GM23338 (cell line): Measurements from ENCODE around the gene GFRA1. TPM values are rescaled to one million over a fixed set of nuclear protein-coding genes. Genes with fewer than 3 reads are reported as not detected.

Experiments used
- ATAC-seq: fragments of 200-7000 bp; cut with Tn5 transposase; 3 replicates; pipeline ENCODE4 v1.9.1; 2020
- DNase-seq: peaks from one replicate; pipeline ENCODE4 v3.0.0-alpha.2; 2015; ENCODE audit warnings: low spot score
- H2AFZ ChIP-seq: fragments of 200-600 bp; sonication (generic); 2 replicates; pipeline ENCODE4 v1.8.0; 2016; ENCODE audit warnings: antibody characterized with exemption, mild to moderate bottlenecking, moderate library complexity
- H3F3A ChIP-seq: fragments of 200-600 bp; sonication (generic); replicated peaks from 2 replicates; pipeline ENCODE4 v1.8.0; 2017; ENCODE audit warnings: antibody characterized with exemption, mixed run types, low read depth
- H3K27ac ChIP-seq: fragments of 200-600 bp; sonication (generic); 2 replicates; pipeline ENCODE4 v1.6.1; 2016; ENCODE audit warnings: low read depth
- H3K27me3 ChIP-seq: fragments of 200-600 bp; sonication (generic); 2 replicates; pipeline ENCODE4 v1.8.0; 2016; ENCODE audit warnings: mild to moderate bottlenecking, mixed run types, moderate library complexity; ENCODE audit not compliant: insufficient read depth
- H3K36me3 ChIP-seq: fragments of 200-600 bp; sonication (generic); 2 replicates; pipeline ENCODE4 v1.8.0; 2016; ENCODE audit warnings: mild to moderate bottlenecking; ENCODE audit not compliant: insufficient read depth
- H3K4me1 ChIP-seq: fragments of 200-600 bp; sonication (generic); 2 replicates; pipeline ENCODE4 v1.8.0; 2016; ENCODE audit warnings: mild to moderate bottlenecking, moderate library complexity; ENCODE audit not compliant: insufficient read depth
- H3K4me2 ChIP-seq: fragments of 200-600 bp; sonication (generic); 2 replicates; pipeline ENCODE4 v1.7.1; 2017; ENCODE audit warnings: mixed run types
- H3K4me3 ChIP-seq: fragments of 200-600 bp; sonication (generic); 2 replicates; pipeline ENCODE4 v1.6.1; 2016; ENCODE audit warnings: mixed run types
- H3K79me2 ChIP-seq: fragments of 200-600 bp; sonication (generic); replicated peaks from 2 replicates; pipeline ENCODE4 v1.8.0; 2017; ENCODE audit warnings: mild to moderate bottlenecking; ENCODE audit not compliant: insufficient read depth
- H3K9me2 ChIP-seq: fragments of 200-600 bp; sonication (generic); 2 replicates; pipeline ENCODE4 v1.8.0; 2017; ENCODE audit not compliant: insufficient read depth
- H4K20me1 ChIP-seq: fragments of 200-600 bp; sonication (generic); replicated peaks from 2 replicates; pipeline ENCODE4 v1.8.0; 2017; ENCODE audit warnings: mild to moderate bottlenecking; ENCODE audit not compliant: insufficient read depth
- H3K27ac Mint-ChIP-seq: 2 replicates; pipeline ENCODE4 v1.8.0; 2020; ENCODE audit warnings: inconsistent platforms, mild to moderate bottlenecking, moderate library complexity, mixed read lengths
- H3K27me3 Mint-ChIP-seq: 3 replicates; pipeline ENCODE4 v1.8.0; 2022; ENCODE audit warnings: low read depth, mild to moderate bottlenecking, moderate library complexity, mixed read lengths, inconsistent platforms; ENCODE audit not compliant: insufficient read depth, poor library complexity
- H3K36me3 Mint-ChIP-seq: 3 replicates; pipeline ENCODE4 v1.8.0; 2021; ENCODE audit warnings: low read depth, mild to moderate bottlenecking, inconsistent platforms, moderate library complexity, mixed read lengths
- H3K4me1 Mint-ChIP-seq: 3 replicates; pipeline ENCODE4 v1.8.0; 2020; ENCODE audit warnings: mild to moderate bottlenecking, inconsistent platforms, mixed read lengths
- H3K4me3 Mint-ChIP-seq: 3 replicates; pipeline ENCODE4 v1.8.0; 2021; ENCODE audit warnings: moderate library complexity, mild to moderate bottlenecking, inconsistent platforms, mixed read lengths
- H3K9me3 Mint-ChIP-seq: 3 replicates; pipeline ENCODE4 v1.8.0; 2020; ENCODE audit warnings: moderate library complexity, mild to moderate bottlenecking, inconsistent platforms, mixed read lengths
- CREB1 ChIP-seq: fragments of 250-450 bp; sonication (Bioruptor Pico); IDR thresholded peaks from 2 replicates; pipeline ENCODE4 v1.5.0; 2020; ENCODE audit warnings: low read depth, mild to moderate bottlenecking, moderate library complexity
- CTCF ChIP-seq, 2 experiments: fragments of 200-600 bp in 1 of 2; sonication (generic) in 1 of 2; conservative IDR thresholded peaks; 2 replicates each; pipeline versions ENCODE4 v1.5.1 to v1.6.1; 2016 to 2017; ENCODE audit warnings: antibody characterized with exemption in 2 of 2, low read depth in 2 of 2, mild to moderate bottlenecking in 2 of 2, moderate library complexity in 1 of 2
- ETS1 ChIP-seq: IDR thresholded peaks from 2 replicates; pipeline ENCODE4 v1.6.1; 2016; ENCODE audit warnings: antibody characterized with exemption
- EZH2 ChIP-seq: fragments of 200-600 bp; sonication (generic); IDR thresholded peaks from one replicate; pipeline ENCODE4 v1.8.0; 2017; ENCODE audit warnings: antibody characterized with exemption, mild to moderate bottlenecking, low read depth; ENCODE audit not compliant: unreplicated experiment
- EZH2phosphoT487 ChIP-seq: fragments of 200-600 bp; sonication (generic); IDR thresholded peaks from one replicate; pipeline ENCODE4 v1.8.1; 2018; ENCODE audit warnings: antibody characterized with exemption; ENCODE audit not compliant: unreplicated experiment
- JUNB ChIP-seq: IDR thresholded peaks from one replicate; pipeline ENCODE4 v1.6.1; 2016; ENCODE audit warnings: antibody characterized with exemption; ENCODE audit not compliant: unreplicated experiment
- NANOG ChIP-seq: IDR thresholded peaks from 2 replicates; pipeline ENCODE4 v1.6.1; 2016; ENCODE audit warnings: antibody characterized with exemption, borderline replicate concordance
- POLR2AphosphoS5 ChIP-seq: IDR thresholded peaks from 2 replicates; pipeline ENCODE4 v1.6.1; 2016; ENCODE audit warnings: antibody characterized with exemption, low read depth
- REST ChIP-seq: IDR thresholded peaks from one replicate; pipeline ENCODE4 v1.6.1; 2018; ENCODE audit warnings: antibody characterized with exemption; ENCODE audit not compliant: unreplicated experiment
- STAT1 ChIP-seq: IDR thresholded peaks from one replicate; pipeline ENCODE4 v1.6.1; 2016; ENCODE audit warnings: antibody characterized with exemption; ENCODE audit not compliant: unreplicated experiment
- ZNF114 ChIP-seq: fragments of 250-450 bp; sonication (Bioruptor Pico); IDR thresholded peaks from 2 replicates; pipeline ENCODE4 v1.5.0; 2020; ENCODE audit warnings: mild to moderate bottlenecking, moderate library complexity
- ZNF331 ChIP-seq: fragments of 250-450 bp; sonication (Bioruptor Pico); IDR thresholded peaks from 2 replicates; pipeline ENCODE4 v1.5.0; 2020; ENCODE audit warnings: low read depth, mild to moderate bottlenecking, moderate library complexity
- ZNF462 ChIP-seq: fragments of 250-450 bp; sonication (Bioruptor Pico); IDR thresholded peaks from 2 replicates; pipeline ENCODE4 v1.5.0; 2020; ENCODE audit warnings: mild to moderate bottlenecking, moderate library complexity
- polyA plus RNA-seq: library from polyadenylated mRNA; unstranded; fragments of >200 nt; fragmentation: Nextera tagmentation; extraction: Ambion mirVana; gene quantifications from 2 replicates; pipeline ENCODE4 v1.2.1, GENCODE V29; 2016
- total RNA-seq: library from RNA; depleted of rRNA; stranded (reverse); fragments of >200 nt; shearing (Covaris generic); gene quantifications from 2 replicates; pipeline ENCODE4 v1.2.3, GENCODE V29; 2014

The GFRA1 gene
- total and polyA plus RNA-seq, 2 experiments from 2014 or later = 1.4 to 2.8 TPM

- H3K79me2 ChIP-seq = no peaks in the 10 kb centered on the region
- DNase-seq = no peak
- H3K27ac ChIP-seq = no peak overlapping the region
- peaks cover 2% of the 10 kb centered on the region; the same call in 1 of the 2 replicates for H3K36me3 ChIP-seq
- H4K20me1 ChIP-seq = no peaks in the 10 kb centered on the region
- H3K4me1 Mint-ChIP-seq = no peaks in the 10 kb centered on the region; the same call in 2 of the 3 replicates
- H3K9me2 ChIP-seq = peaks cover 13% of the 10 kb centered on the region; the same call in 1 of the 2 replicates
- H2AFZ ChIP-seq = no peak overlapping the region
- TF ChIP-seq EZH2 (no peak), ZNF462 (CRISPR knock-in tag) (no peak), CREB1 (CRISPR knock-in tag) (no peak), REST (no peak), ZNF331 (CRISPR knock-in tag) (no peak), JUNB (no peak), NANOG (no peak), ETS1 (no peak), STAT1 (no peak), EZH2phosphoT487 (no peak), ZNF114 (no peak), POLR2AphosphoS5 (no peak), CTCF (conservative IDR thresholded peaks at IDR 0.05; ENCODE audit: low read depth in 2 of 2) (no peak)
- peaks cover 12% of the 10 kb centered on the region; the same call in 2 of the 3 replicates for H3K9me3 Mint-ChIP-seq
- ATAC-seq = no peak
- no peak overlapping the region for H3K4me2 ChIP-seq
- no peak overlapping the region for H3K4me3 ChIP-seq
- peaks cover 4% of the 10 kb centered on the region; the same call in 2 of the 3 replicates for H3K36me3 Mint-ChIP-seq
- H3K27ac Mint-ChIP-seq = no peak overlapping the region
- H3K27me3 ChIP-seq = no peaks in the 10 kb centered on the region
- H3K4me1 ChIP-seq = no peaks in the 10 kb centered on the region
- H3K27me3 Mint-ChIP-seq = no peaks in the 10 kb centered on the region
- H3F3A ChIP-seq = no peaks in the 10 kb centered on the region
- H3K4me3 Mint-ChIP-seq = no peak overlapping the region
These were observed 110.2 kb downstream of the GFRA1 start for GRCh38 chr10:116162851-116163250.
